HG03457 (cell line): Measurements from ENCODE around the gene TM9SF2.
A peak's percentile ranks its signal among the peaks of the same experiment; 100 is the strongest.
"Not testable (repeated sequence)": the region's sequence is repeated elsewhere in the genome, so short reads cannot be mapped to it uniquely, and the experiment has no call there.

Source experiments
- ATAC-seq: cut with Tn5 transposase; IDR thresholded peaks from one replicate; pipeline ENCODE4 v1.9.1; 2021; ENCODE audit warnings: moderate number of reproducible peaks; ENCODE audit not compliant: unreplicated experiment

Gene TM9SF2

GRCh38 chr13:99501184-99501847, at the start of gene TM9SF2:
Gene TM9SF2, plus strand, starts transcription at chr13:99501472. Its CDS starts 135 bp downstream, at chr13:99501607.
- peak; percentile 34 for ATAC-seq

GRCh38 chr13:99454518-99455183, 46.6 kb upstream of the TM9SF2 start:
- no peak for ATAC-seq

- no peak for ATAC-seq
Measured at GRCh38 chr13:99459099-99459850, 42.0 kb upstream of the TM9SF2 start.

GRCh38 chr13:99460802-99461201, 40.5 kb upstream of the TM9SF2 start:
- not testable (repeated sequence) for ATAC-seq

- ATAC-seq, result no peak
Measured at GRCh38 chr13:99463646-99464397, 37.5 kb upstream of the TM9SF2 start.

GRCh38 chr13:99464441-99464949, 36.8 kb upstream of the TM9SF2 start:
- ATAC-seq, result no peak

GRCh38 chr13:99465454-99465853, 35.8 kb upstream of the TM9SF2 start:
- ATAC-seq, result no peak

- no peak for ATAC-seq
Measured at GRCh38 chr13:99467764-99468163, 33.5 kb upstream of the TM9SF2 start.

GRCh38 chr13:99469041-99469440, 32.2 kb upstream of the TM9SF2 start:
- no peak for ATAC-seq

GRCh38 chr13:99470027-99470426, 31.2 kb upstream of the TM9SF2 start:
- no peak for ATAC-seq

- ATAC-seq, result no peak
Measured at GRCh38 chr13:99471221-99472121, 29.8 kb upstream of the TM9SF2 start.

- no peak for ATAC-seq
Measured at GRCh38 chr13:99472122-99472440, 29.2 kb upstream of the TM9SF2 start.

- no peak for ATAC-seq
Measured at GRCh38 chr13:99473515-99473914, 27.8 kb upstream of the TM9SF2 start.

- ATAC-seq, result no peak
Measured at GRCh38 chr13:99476648-99477047, 24.6 kb upstream of the TM9SF2 start.

GRCh38 chr13:99477493-99477892, 23.8 kb upstream of the TM9SF2 start:
- ATAC-seq, result no peak

GRCh38 chr13:99481366-99481765, 19.9 kb upstream of the TM9SF2 start:
- ATAC-seq, result no peak

GRCh38 chr13:99484473-99484872, 16.8 kb upstream of the TM9SF2 start:
- no peak for ATAC-seq

GRCh38 chr13:99486996-99487395, 14.3 kb upstream of the TM9SF2 start:
- ATAC-seq, result no peak

- ATAC-seq, result no peak
Measured at GRCh38 chr13:99489028-99489427, 12.2 kb upstream of the TM9SF2 start.

- not testable (repeated sequence) for ATAC-seq
Measured at GRCh38 chr13:99491750-99492149, 9.5 kb upstream of the TM9SF2 start.
